GM12891 (cell line): ENCODE measurements around the gene LRMDA.

Experiments used
- POLR2A ChIP-seq: IDR thresholded peaks from 2 replicates; pipeline ENCODE4 v1.6.1; 2011; ENCODE audit warnings: low read depth, low read length, control low read depth
- POLR2AphosphoS5 ChIP-seq: IDR thresholded peaks from 2 replicates; pipeline ENCODE4 v1.6.1; 2011; ENCODE audit warnings: low read depth, low read length, control low read depth
- SPI1 ChIP-seq: IDR thresholded peaks from 2 replicates; pipeline ENCODE4 v1.6.1; 2011; ENCODE audit warnings: low read depth, low read length, control low read depth
- TAF1 ChIP-seq: IDR thresholded peaks from 2 replicates; pipeline ENCODE4 v1.6.1; 2011; ENCODE audit warnings: low read depth, low read length, control low read depth

DNA sequence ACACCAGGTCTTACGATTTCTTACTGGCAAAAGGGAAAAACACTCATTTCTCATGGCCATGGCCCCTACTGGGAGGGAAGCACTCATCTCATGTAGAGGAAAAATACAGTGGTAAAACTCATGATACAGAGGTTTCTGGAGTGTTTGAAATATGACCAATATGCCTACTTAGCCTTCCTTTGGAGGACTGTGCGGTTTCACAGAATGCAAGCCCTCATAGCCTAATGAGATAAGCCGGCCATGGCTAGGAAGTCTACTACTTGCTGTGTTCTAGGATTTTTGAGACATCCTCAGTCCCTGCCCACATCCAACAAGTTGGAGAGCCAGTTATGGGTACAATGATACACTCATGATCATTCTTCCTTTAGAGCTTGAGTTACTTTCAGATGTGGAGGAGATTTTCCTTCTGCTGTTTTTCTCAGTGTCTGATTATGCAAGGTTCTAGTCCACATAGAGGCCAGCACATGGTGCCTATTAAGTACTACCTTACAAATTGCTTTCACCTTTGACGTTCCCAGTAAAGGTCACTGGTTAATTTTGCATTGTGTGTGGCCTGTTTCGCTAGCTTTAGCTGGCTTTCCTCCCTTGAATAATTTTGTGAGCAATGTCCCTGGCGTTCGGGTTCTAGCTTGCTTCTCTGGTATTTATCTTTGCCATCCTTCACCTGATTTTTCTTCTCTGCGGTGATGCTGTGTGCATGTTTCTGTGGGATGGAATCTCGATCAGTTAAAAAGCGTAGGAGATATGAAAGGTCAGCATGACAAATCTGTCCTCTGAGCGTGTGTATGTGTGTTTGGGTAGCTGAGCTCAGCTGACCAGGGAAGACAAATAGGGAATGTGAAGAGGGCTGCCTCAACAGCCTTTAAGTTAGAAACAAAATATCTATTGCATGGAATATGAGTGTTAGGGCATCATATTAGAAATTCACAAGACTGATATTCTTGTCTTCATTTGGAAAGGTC, 295.4 kb downstream of the LRMDA start:
- no peak for TF ChIP-seq POLR2A
- no peak for TF ChIP-seq POLR2AphosphoS5
- no peak for TF ChIP-seq TAF1
- no peak for TF ChIP-seq SPI1
